Brain microvascular endothelial cell (primary cell): ENCODE measurements around the gene RFX4.

Experiments used
- DNase-seq: peaks from one replicate; pipeline ENCODE4 v3.0.0-alpha.2; 2020
- H3K27ac ChIP-seq: fragments of 250-450 bp; sonication (Bioruptor Pico); 2 replicates; pipeline ENCODE4 v1.5.1; 2020; ENCODE audit warnings: mild to moderate bottlenecking, moderate library complexity
- H3K27me3 ChIP-seq: fragments of 250-450 bp; sonication (Bioruptor Pico); replicated peaks from 2 replicates; pipeline ENCODE4 v1.5.1; 2020; ENCODE audit warnings: mild to moderate bottlenecking
- H3K36me3 ChIP-seq: fragments of 250-450 bp; sonication (Bioruptor Pico); replicated peaks from 2 replicates; pipeline ENCODE4 v1.5.1; 2020; ENCODE audit warnings: mild to moderate bottlenecking
- H3K4me3 ChIP-seq: 2 replicates; pipeline ENCODE4 v1.5.1; 2011; ENCODE audit warnings: low read depth, mild to moderate bottlenecking, control low read depth, low read length, moderate library complexity
- CTCF ChIP-seq: IDR thresholded peaks from 2 replicates; pipeline ENCODE4 v1.5.1; 2011; ENCODE audit warnings: low read depth, mild to moderate bottlenecking, moderate library complexity, low read length, control low read depth, inconsistent platforms; ENCODE audit errors: missing control alignments
- in situ Hi-C: cut with HindIII; loops from 2 replicates; pipeline ENCODE4 v1.10.0; 2017; ENCODE audit warnings: low sequenced_read_pairs, low pct_ligation_motif_present

RFX4 gene

GRCh38 chr12:106632797-106633450, 50.1 kb downstream of the RFX4 start:
- Histone ChIP-seq H3K36me3 (no peaks in the 10 kb centered on the region), H3K27ac (no peak overlapping the region), H3K4me3 (no peak overlapping the region), H3K27me3 (no peaks in the 10 kb centered on the region)
- in situ Hi-C loops = no loop called here
- no peak for DNase-seq
- TF ChIP-seq CTCF = no peak

- DNase-seq = peak; percentile 81
- Histone ChIP-seq H3K27me3 (no peaks in the 10 kb centered on the region), H3K36me3 (no peaks in the 10 kb centered on the region), H3K27ac (no peak overlapping the region), H3K4me3 (no peak overlapping the region)
- no peak for TF ChIP-seq CTCF
- in situ Hi-C loops = no loop called here
Observed at GRCh38 chr12:106633451-106633823, 50.6 kb downstream of the RFX4 start.

- no peaks in the 10 kb centered on the region for H3K36me3 ChIP-seq
- in situ Hi-C loops = no loop called here
- TF ChIP-seq CTCF = no peak
- no peaks in the 10 kb centered on the region for H3K27me3 ChIP-seq
- H3K27ac ChIP-seq = no peak overlapping the region
- no peak for DNase-seq
- H3K4me3 ChIP-seq = no peak overlapping the region
Observed at GRCh38 chr12:106634206-106634605, 51.4 kb downstream of the RFX4 start.

- in situ Hi-C loops = no loop called here
Observed at GRCh38 chr12:106643000-106643399, 60.2 kb downstream of the RFX4 start.

GRCh38 chr12:106644335-106645073, 61.7 kb downstream of the RFX4 start:
- no peak for TF ChIP-seq CTCF
- Histone ChIP-seq H3K27ac (no peak overlapping the region), H3K36me3 (no peaks in the 10 kb centered on the region), H3K27me3 (peaks cover 5% of the 10 kb centered on the region), H3K4me3 (no peak overlapping the region)
- no peak for DNase-seq
- in situ Hi-C loops = no loop called here

More at GRCh38 chr12:106643000-106643399, 60.2 kb downstream of the RFX4 start:
- no peak for TF ChIP-seq CTCF
- H3K36me3 ChIP-seq = no peaks in the 10 kb centered on the region
- DNase-seq = no peak
- H3K27me3 ChIP-seq = peaks cover 5% of the 10 kb centered on the region
- H3K4me3 ChIP-seq = no peak overlapping the region
- no peak overlapping the region for H3K27ac ChIP-seq
